ENCODE results near the gene RAB20. TPM values are rescaled to one million over a fixed set of nuclear protein-coding genes. Genes with fewer than 3 reads are reported as not detected.

Gene RAB20
- total and polyA plus RNA-seq, 4 donors: 9.8 to 36.9 (median 25.2) TPM

- no peak for TF ChIP-seq CTCF (IDR thresholded peaks at IDR 0.05; ENCODE audit: low read depth, low read length, missing input control)
- no peak for TF ChIP-seq RXRA (IDR thresholded peaks at IDR 0.05)
- no peak for TF ChIP-seq NR2F2 (IDR thresholded peaks at IDR 0.05)
- no peak for TF ChIP-seq JUND (IDR thresholded peaks at IDR 0.05)
These were observed 51.3 kb downstream of the RAB20 start (continued) for GRCh38 chr13:110509971-110510786.

GRCh38 chr13:110509478-110509926 is 52.0 kb downstream of the RAB20 start:
- no peak for DNase-seq (ENCODE audit: low spot score)

GRCh38 chr13:110507678-110508381 is 53.7 kb downstream of the RAB20 start:
- TF ChIP-seq RAD21 (IDR thresholded peaks at IDR 0.05) (peak; percentile 32 to 74), EGR1 (IDR thresholded peaks at IDR 0.05; ENCODE audit: low read depth in 2 of 2) (no peak), MAX (IDR thresholded peaks at IDR 0.05) (no peak), ZBTB33 (IDR thresholded peaks at IDR 0.05) (no peak), TAF1 (conservative IDR thresholded peaks at IDR 0.05) (no peak), HNF4G (IDR thresholded peaks at IDR 0.05) (no peak), ATF3 (IDR thresholded peaks at IDR 0.05) (no peak), FOXA1 (IDR thresholded peaks at IDR 0.05) (no peak), CTCF (IDR thresholded peaks at IDR 0.05; ENCODE audit: low read depth, low read length, missing input control) (peak; percentile 56), YY1 (IDR thresholded peaks at IDR 0.05) (no peak), SP1 (IDR thresholded peaks at IDR 0.05) (no peak), RXRA (IDR thresholded peaks at IDR 0.05) (peak in 1 of 2 donors; percentile 51), REST (IDR thresholded peaks at IDR 0.05) (peak; percentile 10), JUND (IDR thresholded peaks at IDR 0.05) (peak in 1 of 2 donors; percentile 5), NR2F2 (IDR thresholded peaks at IDR 0.05) (no peak), GABPA (IDR thresholded peaks at IDR 0.05 in 1 of 2, conservative IDR thresholded peaks at IDR 0.05 in 1 of 2) (no peak), FOXA2 (IDR thresholded peaks at IDR 0.05) (no peak), HNF4A (conservative IDR thresholded peaks at IDR 0.05) (peak in 1 of 2 donors; percentile 59)
- Histone ChIP-seq H3K36me3 (ENCODE audit: control insufficient read depth in 4 of 4, insufficient read depth in 3 of 4, low read depth in 1 of 4, low read length in 3 of 4) (no peaks in the 10 kb centered on the region), H3K9me3 (ENCODE audit: control insufficient read depth in 4 of 4, low read length in 3 of 4) (no peaks in the 10 kb centered on the region), H3K27me3 (ENCODE audit: control insufficient read depth in 4 of 4, insufficient read depth in 4 of 4, low read length in 3 of 4) (no peaks in the 10 kb centered on the region), H3K4me1 (ENCODE audit: control insufficient read depth in 4 of 4, insufficient read depth in 4 of 4, low read length in 3 of 4) (peaks cover 15 to 25% (median 19%) of the 10 kb centered on the region in 4 donors), H3K27ac (ENCODE audit: low read depth in 1 of 2, low read length in 2 of 2) (peak overlapping the region; percentile 74 to 81), H3K4me3 (ENCODE audit: low read depth in 1 of 3, low read length in 3 of 3) (peak overlapping the region in 1 of 3 donors; percentile 1), H3K9ac (ENCODE audit: low read depth in 1 of 2, low read length in 2 of 2) (peak overlapping the region in 1 of 2 donors; percentile 52)
- DNase-seq (ENCODE audit: low spot score): no peak
- 60% methylated on average over 23 of the region's 23 CpGs for WGBS

More at GRCh38 chr13:110509478-110509926, 52.0 kb downstream of the RAB20 start:
- Histone ChIP-seq H3K9ac (ENCODE audit: low read depth in 1 of 2, low read length in 2 of 2) (no peak overlapping the region), H3K27me3 (ENCODE audit: control insufficient read depth in 4 of 4, insufficient read depth in 4 of 4, low read length in 3 of 4) (no peaks in the 10 kb centered on the region), H3K4me1 (ENCODE audit: control insufficient read depth in 4 of 4, insufficient read depth in 4 of 4, low read length in 3 of 4) (peaks cover 15 to 25% (median 19%) of the 10 kb centered on the region in 4 donors), H3K36me3 (ENCODE audit: control insufficient read depth in 4 of 4, insufficient read depth in 3 of 4, low read depth in 1 of 4, low read length in 3 of 4) (no peaks in the 10 kb centered on the region), H3K4me3 (ENCODE audit: low read depth in 1 of 3, low read length in 3 of 3) (no peak overlapping the region), H3K27ac (ENCODE audit: low read depth in 1 of 2, low read length in 2 of 2) (no peak overlapping the region), H3K9me3 (ENCODE audit: control insufficient read depth in 4 of 4, low read length in 3 of 4) (no peaks in the 10 kb centered on the region)
- WGBS: 69% methylated on average over 4 of the region's 4 CpGs
- TF ChIP-seq TAF1 (conservative IDR thresholded peaks at IDR 0.05) (no peak), NR2F2 (IDR thresholded peaks at IDR 0.05) (peak; percentile 66)

Data from liver (tissue), 9 donors.